Glutamatergic neuron (in vitro differentiated cells): ENCODE results near the gene FOXL3. TPM values are rescaled to one million over a fixed set of nuclear protein-coding genes. Genes with fewer than 3 reads are reported as not detected.

ENCODE experiments used
- DNase-seq: peaks from one replicate; pipeline ENCODE4 v3.0.0; 2022
- H3K27ac Mint-ChIP-seq: one replicate; pipeline ENCODE4 v1.8.0; 2020; ENCODE audit warnings: mild to moderate bottlenecking, mixed read lengths, inconsistent platforms; ENCODE audit not compliant: unreplicated experiment
- H3K27me3 Mint-ChIP-seq: one replicate; pipeline ENCODE4 v1.8.0; 2020; ENCODE audit warnings: mild to moderate bottlenecking, moderate library complexity, mixed read lengths, inconsistent platforms; ENCODE audit not compliant: unreplicated experiment
- H3K36me3 Mint-ChIP-seq: one replicate; pipeline ENCODE4 v1.8.0; 2020; ENCODE audit warnings: mild to moderate bottlenecking, mixed read lengths, inconsistent platforms; ENCODE audit not compliant: unreplicated experiment
- H3K4me1 Mint-ChIP-seq: one replicate; pipeline ENCODE4 v1.8.0; 2020; ENCODE audit warnings: mild to moderate bottlenecking, low read depth, mixed read lengths, inconsistent platforms; ENCODE audit not compliant: unreplicated experiment
- H3K4me3 Mint-ChIP-seq: one replicate; pipeline ENCODE4 v1.8.0; 2020; ENCODE audit warnings: mild to moderate bottlenecking, mixed read lengths, inconsistent platforms; ENCODE audit not compliant: unreplicated experiment
- H3K9me3 Mint-ChIP-seq: one replicate; pipeline ENCODE4 v1.8.0; 2020; ENCODE audit warnings: mild to moderate bottlenecking, moderate library complexity, mixed read lengths, inconsistent platforms; ENCODE audit not compliant: unreplicated experiment
- total RNA-seq: library from RNA; stranded (reverse); fragmentation: NEBNext Ultra II Directional; extraction: Animal tissue kit (Norgen Biotek cat#: 25700); gene quantifications from one replicate; pipeline ENCODE4 v1.2.1, GENCODE V29; 2021; ENCODE audit not compliant: unreplicated experiment
- TF ChIP-seq, protein P1 (sequence below): fragments of 200-600 bp; sonication (generic); IDR thresholded peaks from one replicate; pipeline ENCODE4 v1.5.0; 2021; ENCODE audit not compliant: partially characterized antibody, unreplicated experiment

FOXL3 gene
- total RNA-seq, 1 donor from 2014 or later, result not detected

DNA sequence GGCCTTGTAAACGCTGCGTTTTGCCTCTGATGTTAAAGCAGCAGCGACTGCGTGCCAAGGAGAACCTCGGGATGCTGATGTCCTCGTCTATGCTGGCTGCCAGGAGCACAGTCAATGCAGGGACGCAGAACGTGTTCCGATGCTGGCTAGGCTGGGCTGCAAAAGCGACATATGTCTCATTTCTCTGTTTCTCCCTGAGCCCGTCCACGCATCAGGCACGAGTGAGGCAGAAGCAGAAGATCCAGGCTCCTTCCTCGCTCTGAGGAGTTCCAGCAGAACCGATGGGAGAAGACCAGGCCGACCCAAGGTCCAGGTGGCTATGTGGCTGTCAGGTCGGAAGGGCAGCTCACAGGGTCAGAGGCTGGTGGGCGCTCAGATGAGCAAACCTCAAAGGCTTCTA, 3.7 kb upstream of the FOXL3 start:
- DNase-seq, result no peak
- H3K9me3 Mint-ChIP-seq, result peaks cover 8% of the 10 kb centered on the region
- no peak overlapping the region for H3K27ac Mint-ChIP-seq

DNA sequence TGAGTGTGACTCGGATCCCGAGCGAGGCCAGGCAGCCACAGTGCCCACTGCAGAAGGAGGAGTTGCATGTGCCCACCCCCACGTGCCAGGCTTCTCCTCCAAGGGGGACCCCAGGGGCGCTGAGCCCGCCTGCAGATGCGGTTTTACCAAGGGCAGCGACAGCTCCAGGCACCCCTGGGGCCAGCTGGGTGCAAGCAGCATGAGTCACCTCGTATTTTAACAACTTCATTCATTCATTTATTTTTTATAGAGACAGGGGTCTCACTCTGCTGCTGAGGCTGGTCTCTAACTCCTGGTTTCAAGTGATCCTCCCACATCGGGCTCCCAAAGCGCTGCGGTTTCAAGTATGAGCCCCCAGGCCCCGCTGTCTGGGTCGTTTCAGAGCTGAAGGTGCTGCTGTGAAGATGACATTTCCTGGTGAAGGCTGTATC, 1.3 kb upstream of the FOXL3 start:
- TF ChIP-seq, protein P1, sequence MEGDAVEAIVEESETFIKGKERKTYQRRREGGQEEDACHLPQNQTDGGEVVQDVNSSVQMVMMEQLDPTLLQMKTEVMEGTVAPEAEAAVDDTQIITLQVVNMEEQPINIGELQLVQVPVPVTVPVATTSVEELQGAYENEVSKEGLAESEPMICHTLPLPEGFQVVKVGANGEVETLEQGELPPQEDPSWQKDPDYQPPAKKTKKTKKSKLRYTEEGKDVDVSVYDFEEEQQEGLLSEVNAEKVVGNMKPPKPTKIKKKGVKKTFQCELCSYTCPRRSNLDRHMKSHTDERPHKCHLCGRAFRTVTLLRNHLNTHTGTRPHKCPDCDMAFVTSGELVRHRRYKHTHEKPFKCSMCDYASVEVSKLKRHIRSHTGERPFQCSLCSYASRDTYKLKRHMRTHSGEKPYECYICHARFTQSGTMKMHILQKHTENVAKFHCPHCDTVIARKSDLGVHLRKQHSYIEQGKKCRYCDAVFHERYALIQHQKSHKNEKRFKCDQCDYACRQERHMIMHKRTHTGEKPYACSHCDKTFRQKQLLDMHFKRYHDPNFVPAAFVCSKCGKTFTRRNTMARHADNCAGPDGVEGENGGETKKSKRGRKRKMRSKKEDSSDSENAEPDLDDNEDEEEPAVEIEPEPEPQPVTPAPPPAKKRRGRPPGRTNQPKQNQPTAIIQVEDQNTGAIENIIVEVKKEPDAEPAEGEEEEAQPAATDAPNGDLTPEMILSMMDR, result no peak
- Mint-ChIP-seq H3K4me1 (no peaks in the 10 kb centered on the region), H3K9me3 (peaks cover 8% of the 10 kb centered on the region), H3K4me3 (no peak overlapping the region), H3K36me3 (no peaks in the 10 kb centered on the region), H3K27ac (no peak overlapping the region), H3K27me3 (peaks cover 18% of the 10 kb centered on the region)
- no peak for DNase-seq

More for the DNA sequence above, 3.7 kb upstream of the FOXL3 start:
- peaks cover 12% of the 10 kb centered on the region for H3K27me3 Mint-ChIP-seq
- TF ChIP-seq, protein P1, result no peak
- no peak overlapping the region for H3K4me3 Mint-ChIP-seq
- H3K36me3 Mint-ChIP-seq, result no peaks in the 10 kb centered on the region
- no peaks in the 10 kb centered on the region for H3K4me1 Mint-ChIP-seq

GRCh38 chr7:289209-289755, 688 bp upstream of the FOXL3 start:
- Mint-ChIP-seq H3K27ac (no peak overlapping the region), H3K9me3 (peaks cover 8% of the 10 kb centered on the region), H3K4me1 (no peaks in the 10 kb centered on the region), H3K27me3 (peaks cover 18% of the 10 kb centered on the region), H3K36me3 (no peaks in the 10 kb centered on the region), H3K4me3 (no peak overlapping the region)
- TF ChIP-seq, protein P1, result no peak
- no peak for DNase-seq

- TF ChIP-seq, protein P1, result no peak
- Mint-ChIP-seq H3K27me3 (peaks cover 21% of the 10 kb centered on the region), H3K4me3 (no peak overlapping the region), H3K27ac (no peak overlapping the region), H3K36me3 (no peaks in the 10 kb centered on the region), H3K9me3 (peaks cover 4% of the 10 kb centered on the region), H3K4me1 (no peaks in the 10 kb centered on the region)
- DNase-seq, result no peak
These were observed 793 bp downstream of the FOXL3 start for GRCh38 chr7:290554-291372.
